NCI-H2227 (cell line): Measurements from ENCODE around the gene U2AF2.

Experiments
- DNase-seq: peaks from one replicate; lab custom pipeline; 2025; ENCODE audit not compliant: unreplicated experiment; lab: John Stamatoyannopoulos, UW

Gene U2AF2

DNA sequence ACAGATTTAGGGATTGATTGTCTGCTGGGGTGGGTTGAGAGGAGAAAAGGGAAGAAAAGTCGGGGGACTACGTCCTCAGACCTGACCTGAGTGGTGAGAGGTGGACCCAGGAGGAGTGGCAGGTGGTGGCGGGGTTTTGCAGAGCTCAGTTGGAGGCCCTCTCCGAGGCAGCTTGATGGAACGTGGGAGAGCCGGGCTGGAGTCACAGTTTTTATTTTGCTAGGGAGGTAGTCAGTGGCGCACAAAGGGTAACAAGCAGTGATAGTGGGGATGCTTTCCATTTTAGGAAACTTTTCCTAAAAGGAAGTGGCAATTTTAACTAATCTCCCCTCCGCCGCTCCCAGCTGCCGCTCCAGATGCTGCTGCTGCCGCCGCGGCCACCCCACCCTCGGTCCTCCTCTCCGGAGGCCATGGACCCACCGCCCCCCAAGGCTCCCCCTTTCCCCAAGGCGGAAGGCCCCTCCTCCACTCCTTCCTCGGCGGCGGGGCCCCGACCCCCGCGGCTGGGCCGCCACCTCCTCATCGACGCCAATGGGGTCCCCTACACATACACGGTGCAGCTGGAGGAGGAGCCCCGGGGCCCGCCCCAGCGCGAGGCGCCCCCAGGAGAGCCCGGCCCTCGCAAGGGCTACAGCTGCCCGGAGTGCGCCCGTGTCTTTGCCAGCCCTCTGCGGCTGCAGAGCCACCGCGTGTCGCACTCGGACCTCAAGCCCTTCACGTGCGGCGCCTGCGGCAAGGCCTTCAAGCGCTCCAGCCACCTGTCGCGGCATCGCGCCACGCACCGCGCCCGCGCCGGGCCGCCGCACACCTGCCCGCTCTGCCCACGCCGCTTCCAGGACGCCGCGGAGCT, 12.5 kb upstream of the U2AF2 start:
- DNase-seq: peak; percentile 69

DNA sequence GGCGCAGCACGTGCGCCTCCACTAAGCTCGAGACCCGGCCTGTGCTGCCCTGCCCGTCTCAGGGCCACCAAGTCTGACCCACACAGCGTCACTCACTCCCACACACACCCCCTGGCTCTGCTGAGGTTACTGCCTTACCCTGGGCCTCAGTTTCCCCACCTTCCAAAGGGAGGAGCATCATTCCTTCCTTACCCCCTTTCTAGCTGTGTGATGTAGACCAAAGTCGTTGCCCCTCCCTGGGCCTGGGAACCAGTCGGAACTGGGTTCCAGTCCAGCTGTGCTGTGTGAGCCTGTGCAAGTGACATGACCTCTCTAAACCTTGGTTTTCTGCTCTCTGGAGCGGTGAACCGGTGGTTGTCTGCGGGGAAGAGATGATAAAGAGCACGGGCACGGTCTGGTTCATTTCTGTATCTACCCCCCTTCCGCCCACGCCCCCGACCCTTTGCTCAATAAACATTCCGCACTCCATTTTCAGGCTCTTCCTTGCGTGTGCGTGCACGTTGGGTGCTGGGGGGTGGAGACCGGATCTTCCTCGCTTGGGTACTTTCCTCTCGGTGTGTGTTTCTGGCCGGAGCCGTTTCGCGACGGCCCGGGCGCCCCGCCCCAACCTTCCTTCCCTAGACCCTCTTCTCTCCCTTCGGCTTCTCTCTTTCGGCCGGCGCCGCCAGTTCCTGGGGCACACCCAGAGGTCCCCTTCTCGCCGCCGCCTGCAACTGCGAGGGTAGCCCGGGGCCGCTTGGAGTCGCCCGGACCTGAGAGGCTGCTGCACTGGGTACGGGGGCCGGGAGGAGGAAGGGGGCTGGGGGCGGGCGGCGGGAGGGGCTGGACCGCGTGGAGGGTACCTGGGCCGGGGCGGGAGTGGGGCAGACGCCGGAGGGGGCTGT, 11.6 kb upstream of the U2AF2 start, which contains the start of gene ZNF581:
Gene ZNF581 (plus strand): TSS at position 647 of the 884 bp plus-strand sequence. CDS start 923 bp downstream, outside the sequence.
- DNase-seq: peak; percentile 93

DNA sequence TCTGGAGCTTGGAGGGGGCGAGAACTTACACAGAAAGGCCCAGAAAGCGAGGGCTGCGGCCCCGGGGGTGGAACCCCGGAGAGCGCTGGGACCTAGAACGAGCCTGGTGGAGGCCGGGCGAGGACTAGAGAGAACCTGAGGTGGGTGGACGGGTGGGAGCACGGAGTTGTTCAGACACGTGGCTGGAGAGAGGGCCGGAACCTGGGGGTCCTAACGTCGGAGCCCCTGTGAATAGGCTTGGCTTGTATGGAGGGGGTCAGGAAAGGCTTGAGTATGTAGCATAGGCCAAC, 11.0 kb upstream of the U2AF2 start:
- peak; percentile 74 for DNase-seq

DNA sequence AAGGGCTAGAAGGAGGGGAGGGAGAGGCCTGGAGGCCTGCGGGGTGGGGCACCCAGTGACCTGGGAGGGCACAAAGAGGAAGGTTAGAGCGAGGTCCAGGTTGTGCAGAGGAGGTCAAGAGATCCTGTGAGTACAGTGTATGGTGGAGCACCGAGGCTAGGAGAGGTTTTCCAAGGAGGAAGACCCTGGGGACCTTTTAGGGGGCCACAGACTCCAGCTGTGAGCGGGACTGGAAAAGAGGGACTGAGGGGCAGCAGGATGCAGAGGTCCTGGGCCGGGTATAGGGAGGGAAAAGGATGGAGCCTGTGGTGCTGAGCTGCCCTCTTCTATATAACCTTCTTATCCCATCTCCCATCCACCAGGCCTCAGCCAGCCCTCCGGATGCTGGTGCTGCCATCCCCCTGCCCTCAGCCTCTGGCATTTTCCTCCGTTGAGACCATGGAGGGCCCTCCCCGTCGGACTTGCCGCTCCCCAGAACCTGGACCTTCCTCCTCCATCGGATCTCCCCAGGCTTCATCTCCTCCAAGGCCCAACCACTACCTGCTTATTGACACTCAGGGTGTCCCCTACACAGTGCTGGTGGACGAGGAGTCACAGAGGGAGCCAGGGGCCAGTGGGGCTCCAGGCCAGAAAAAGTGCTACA, 10.5 kb upstream of the U2AF2 start:
- DNase-seq: no peak

DNA sequence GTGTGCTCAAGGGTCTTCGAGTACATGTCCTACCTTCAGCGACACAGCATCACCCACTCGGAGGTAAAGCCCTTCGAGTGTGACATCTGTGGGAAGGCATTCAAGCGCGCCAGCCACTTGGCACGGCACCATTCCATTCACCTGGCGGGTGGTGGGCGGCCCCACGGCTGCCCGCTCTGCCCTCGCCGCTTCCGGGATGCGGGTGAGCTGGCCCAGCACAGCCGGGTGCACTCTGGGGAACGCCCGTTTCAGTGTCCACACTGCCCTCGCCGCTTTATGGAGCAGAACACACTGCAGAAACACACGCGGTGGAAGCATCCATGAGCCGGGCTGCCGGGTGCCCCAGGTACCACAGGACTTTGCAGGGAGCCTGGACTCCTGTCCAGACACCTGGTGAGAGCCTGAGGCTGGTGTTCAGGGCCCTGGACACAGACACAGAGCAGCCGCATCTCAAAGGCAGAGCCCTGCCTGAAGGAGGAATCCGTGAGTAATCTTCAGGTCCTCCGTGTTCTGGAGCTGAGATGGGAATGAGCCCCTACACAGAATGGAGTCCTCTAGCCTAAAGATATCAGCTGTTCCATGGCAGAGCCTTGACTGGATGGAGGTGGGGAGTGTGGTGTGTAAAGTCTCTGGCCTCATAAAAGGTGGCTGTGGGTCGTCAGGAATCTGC, 9.9 kb upstream of the U2AF2 start:
- no peak for DNase-seq

DNA sequence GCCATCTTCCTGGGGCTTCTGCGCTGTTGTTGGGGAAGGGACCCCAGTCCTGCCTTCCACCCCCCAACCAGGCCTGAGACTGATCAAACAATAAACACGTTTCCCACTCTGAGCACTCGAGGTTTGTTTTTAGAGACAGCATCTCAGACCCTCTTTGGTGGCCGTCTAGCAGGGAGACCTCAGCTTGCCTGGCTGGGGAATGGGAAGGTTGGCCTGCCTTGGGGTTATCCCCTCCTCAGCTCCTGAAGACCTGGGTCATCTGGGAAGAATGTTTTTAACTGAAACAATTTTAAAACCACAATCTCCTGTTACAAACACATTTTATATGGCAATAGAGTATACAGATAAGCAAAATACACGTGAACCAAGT, 9.3 kb upstream of the U2AF2 start:
- no peak for DNase-seq

DNA sequence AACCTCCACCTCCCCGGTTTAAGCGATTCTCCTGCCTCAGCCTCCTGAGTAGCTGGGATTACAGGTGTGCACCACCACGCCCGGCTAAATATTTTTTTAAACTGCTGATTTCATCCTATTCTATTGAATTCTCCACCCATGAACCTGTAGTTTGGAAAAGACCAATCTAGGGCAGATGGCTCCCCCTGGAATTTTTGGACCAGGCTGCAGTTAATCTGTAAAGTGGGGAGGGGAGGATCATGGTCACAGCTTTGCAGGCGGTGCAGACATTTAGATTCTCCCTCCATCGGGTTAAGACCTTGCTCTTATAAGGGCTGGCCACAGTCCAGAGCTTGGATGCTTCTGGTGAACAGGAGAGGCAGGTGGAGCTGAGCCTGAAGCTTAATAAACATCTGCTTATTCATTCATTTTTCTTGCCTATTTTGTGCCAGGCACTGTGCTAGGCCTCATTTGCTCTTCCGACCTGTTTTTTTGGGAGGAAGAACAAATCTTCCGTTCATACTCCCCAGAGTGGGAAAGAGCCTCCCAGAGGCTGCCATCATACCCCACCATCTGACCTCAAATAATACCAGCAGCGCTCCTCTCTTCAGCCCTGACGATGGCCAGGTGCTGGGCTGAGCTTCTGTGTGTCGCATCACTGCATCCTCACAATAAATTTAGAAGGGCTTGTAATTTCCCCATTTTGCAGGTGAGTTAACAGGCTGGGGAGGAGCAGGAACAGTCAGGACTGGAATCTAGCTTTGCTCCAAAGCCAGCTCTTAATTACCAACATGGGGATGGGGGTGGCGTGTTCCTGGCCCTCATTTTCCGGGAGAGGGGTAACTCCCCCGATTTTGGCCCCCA, 7.7 kb upstream of the U2AF2 start:
- no peak for DNase-seq

DNA sequence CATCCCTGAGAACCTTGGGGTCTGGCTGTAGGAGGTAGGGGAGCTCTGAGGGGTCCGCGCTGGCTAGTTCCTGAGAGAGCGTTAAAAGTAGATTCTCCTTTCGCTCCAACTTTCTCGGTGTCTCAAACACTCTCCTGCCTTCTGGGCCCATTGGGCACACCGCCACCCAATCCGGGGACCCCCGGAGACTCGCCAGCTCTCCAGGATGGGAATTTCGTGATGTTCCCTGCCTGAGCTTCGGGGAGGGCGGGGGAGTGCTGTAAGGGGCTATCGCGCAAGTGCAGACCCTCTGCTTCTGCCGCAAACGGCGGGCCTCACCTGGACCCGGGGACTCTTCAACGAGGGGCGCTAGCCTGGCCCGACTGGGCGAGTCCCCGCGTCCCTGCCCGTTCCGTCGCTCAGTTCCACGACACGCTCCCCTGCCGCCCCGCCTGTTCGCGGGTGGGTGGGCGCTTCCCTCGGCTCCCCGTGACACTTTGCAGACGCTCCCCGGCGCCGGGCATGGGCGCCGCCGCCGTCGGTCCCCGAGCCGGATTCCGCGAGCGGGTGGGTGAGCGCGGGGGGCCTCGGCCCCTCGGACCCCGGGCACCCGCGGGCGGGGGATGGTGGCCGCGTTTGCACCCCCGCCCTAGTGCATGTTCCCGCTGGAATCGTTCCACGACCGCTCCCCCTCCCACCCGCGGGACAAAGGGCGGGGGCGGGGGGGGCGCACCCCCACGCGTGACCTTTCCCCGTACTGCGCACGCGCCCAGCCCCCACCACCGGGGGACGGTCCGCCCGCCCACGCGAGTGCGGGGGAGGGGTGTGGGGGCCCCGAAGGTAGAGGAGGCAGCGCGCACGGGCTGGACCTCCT, 6.9 kb upstream of the U2AF2 start, which contains the start of gene CCDC106:
Gene CCDC106 (plus strand): TSS at position 481 of the 853 bp plus-strand sequence. CDS start 835 bp downstream, outside the sequence.
- peak; percentile 94 for DNase-seq

DNA sequence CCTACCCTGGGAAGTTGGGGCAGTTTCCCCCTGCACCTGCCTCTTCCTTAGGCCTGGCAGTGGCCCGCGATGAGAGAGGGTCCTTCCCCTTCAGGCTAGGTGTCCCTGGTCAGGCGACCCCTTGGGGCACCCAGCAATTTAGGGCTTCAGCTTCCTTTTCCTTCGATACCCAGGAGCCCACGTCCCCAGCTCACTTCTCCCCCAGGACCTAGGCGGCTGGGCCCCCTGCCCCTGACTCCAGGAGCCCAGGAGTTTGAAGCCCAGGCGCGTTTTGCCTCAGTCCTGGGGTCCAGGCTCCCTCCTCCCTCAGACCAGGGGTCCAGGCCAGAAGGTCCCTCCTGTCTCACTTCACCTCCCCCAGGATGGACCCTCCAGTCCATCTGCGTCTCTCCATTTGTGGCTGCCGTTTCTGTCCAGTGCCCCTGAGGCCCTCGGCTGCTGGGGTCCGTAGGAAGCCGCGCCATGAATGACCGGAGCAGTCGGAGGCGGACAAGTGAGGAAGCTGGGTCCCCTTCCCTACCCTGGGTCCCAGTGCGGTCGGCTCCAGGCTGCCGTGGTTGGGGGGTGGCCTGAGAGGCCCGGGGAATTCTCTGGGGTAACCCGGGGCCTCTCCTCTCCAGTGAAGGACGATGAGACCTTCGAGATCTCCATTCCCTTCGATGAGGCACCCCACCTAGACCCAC, 6.1 kb upstream of the U2AF2 start:
- DNase-seq: no peak

DNA sequence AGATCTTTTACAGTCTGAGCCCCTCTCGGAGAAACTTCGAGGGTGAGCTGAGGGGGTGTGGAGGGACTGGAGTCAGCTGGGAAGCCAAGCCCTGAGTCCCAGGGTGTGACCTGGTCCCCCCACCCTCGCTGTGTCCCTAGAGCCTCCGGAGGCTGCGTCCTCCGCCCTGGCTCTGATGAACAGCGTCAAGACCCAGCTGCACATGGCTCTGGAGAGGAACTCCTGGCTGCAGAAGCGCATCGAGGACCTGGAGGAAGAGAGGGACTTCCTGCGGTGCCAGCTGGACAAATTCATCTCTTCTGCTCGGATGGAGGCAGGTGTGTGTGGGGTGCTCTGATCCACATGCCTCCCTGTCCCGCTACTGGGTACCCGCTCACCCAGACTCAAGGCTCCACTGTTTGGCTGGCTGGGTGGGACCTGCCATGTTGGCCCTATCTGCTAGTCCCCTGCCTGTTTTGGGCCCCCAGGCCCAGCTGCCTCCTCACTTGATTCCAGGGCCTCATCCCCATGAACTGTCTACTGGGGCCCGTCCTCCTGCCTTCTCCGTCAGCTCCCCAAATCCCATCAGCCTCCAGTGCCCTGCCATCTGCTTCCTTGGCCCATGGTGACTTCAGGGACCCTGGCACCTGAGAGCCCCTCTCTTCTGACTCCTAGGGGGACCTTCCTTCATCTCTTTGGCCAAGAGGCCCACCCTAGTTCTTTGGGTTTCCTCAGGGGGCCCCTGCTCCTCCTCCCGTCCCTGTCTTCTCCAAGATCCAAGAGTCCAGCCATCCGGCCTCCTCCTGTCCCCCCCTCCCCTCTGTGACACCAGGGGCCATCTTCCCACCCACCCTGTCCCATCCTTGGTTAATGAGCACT, 5.3 kb upstream of the U2AF2 start:
- DNase-seq: no peak

DNA sequence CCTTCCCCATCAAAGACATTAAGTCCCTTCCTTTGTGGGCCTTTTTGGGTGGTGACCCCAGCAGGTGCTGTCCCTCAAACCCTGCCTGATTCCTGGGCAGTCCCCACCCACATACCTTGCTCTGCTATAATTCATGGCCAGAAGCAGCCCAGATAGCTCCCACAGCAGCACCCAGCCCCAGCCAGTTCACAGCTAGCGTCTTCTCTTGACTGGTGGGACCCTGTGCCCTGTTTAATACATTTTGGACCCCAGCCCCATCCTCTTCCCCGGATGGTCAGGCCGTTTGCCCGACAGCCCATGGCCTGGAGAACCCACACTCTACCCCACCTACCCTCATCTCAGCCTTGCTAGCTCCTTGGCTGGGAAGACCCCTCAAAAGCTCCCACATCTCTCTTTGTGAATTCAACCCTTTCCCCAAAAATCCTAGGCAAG, 4.7 kb upstream of the U2AF2 start:
- DNase-seq: no peak

DNA sequence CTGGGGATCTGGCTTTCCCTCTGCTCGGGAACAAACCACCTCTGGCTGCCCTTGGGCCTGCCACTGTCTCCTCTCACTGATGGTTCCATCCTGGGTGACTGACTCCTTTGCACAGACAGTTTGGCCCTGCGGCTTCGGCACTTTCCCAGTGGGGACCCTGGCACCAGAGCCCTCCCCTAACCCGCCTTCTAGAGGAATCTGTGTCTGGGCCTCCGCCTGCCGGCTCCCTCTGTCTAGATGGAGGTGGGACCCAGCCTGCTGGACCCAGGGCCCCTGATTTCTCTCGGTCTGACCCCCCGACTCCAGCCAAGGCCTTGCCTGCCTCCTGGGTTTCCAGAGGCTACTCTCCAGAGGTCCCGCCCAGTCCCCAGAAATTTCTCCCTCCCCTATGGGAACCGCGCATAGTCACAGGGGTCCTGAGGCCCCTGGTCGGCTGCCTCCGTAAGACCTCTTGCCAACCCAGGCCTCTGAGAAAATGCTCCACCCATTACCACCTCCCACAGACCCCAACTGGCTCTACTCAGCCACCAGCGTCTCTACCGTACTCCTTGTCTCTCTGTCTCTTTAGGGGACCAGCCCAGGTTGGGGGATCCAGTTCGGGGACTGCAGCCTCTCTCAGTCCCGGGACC, 4.1 kb upstream of the U2AF2 start:
- no peak for DNase-seq

DNA sequence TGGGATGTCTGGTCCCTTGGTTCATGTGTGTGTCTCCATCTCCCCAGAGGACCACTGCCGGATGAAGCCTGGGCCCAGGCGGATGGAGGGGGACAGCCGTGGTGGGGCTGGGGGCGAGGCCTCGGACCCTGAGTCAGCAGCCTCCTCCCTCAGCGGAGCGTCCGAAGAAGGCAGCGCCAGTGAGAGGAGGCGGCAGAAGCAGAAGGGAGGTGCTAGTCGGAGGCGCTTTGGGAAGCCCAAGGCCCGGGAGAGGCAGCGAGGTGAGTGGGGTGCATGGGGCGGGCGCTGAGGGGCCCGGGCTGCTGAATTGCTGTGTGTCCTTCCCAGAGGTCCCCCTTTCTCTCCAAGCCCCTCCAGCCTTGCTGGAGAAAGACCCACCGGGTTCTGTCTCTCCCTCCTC, 3.6 kb upstream of the U2AF2 start:
- no peak for DNase-seq

GRCh38 chr19:55652311-55653128, 2.3 kb upstream of the U2AF2 start:
- no peak for DNase-seq

GRCh38 chr19:55653651-55654322, 1.0 kb upstream of the U2AF2 start:
- DNase-seq: peak; percentile 100
